Motor neuron (in vitro differentiated cells): ENCODE measurements around the gene ARID1B. TPM values are rescaled to one million over a fixed set of nuclear protein-coding genes. Genes with fewer than 3 reads are reported as not detected.

Source experiments
- ATAC-seq, 8 experiments: fragments of 200-7000 bp; cut with Tn5 transposase; replicated peaks in 6 of 8; 2 replicates each; pipeline ENCODE4 v1.8.0; 2021; ENCODE audit warnings: mild to moderate bottlenecking in 8 of 8, moderate library complexity in 8 of 8
- H3K27ac ChIP-seq, 2 donors: fragments of 250-450 bp; sonication (Bioruptor Pico); 2 replicates each; pipeline ENCODE4 v1.9.0; 2021; ENCODE audit warnings: antibody characterized with exemption in 2 of 2, mild to moderate bottlenecking in 2 of 2, moderate library complexity in 1 of 2
- H3K4me1 ChIP-seq, 2 donors: fragments of 250-450 bp; sonication (Bioruptor Pico); replicated peaks in 1 of 2; 2 replicates each; pipeline ENCODE4 v1.6.1; 2021; ENCODE audit warnings: antibody characterized with exemption in 2 of 2, mild to moderate bottlenecking in 2 of 2, moderate library complexity in 1 of 2
- H3K4me3 ChIP-seq, 5 donors: fragments of 250-450 bp; sonication (Bioruptor Pico); 2 replicates each; pipeline ENCODE4 v1.9.0; 2021; ENCODE audit warnings: antibody characterized with exemption in 5 of 5, mild to moderate bottlenecking in 5 of 5, moderate library complexity in 4 of 5
- WGBS, 10 experiments: fragments of 450-650 bp; shearing (Covaris generic); methylation state at CpG; one replicate each; pipeline ENCODE4 v1.0.0; 2022; 5-methylcytosine and 5-hydroxymethylcytosine counted together
- in situ Hi-C, 9 experiments: fragments of 400-800 bp; cut with MboI; loops; one replicate each; pipeline ENCODE4 v1.15.0; 2021; ENCODE audit warnings: low sequenced_read_pairs in 9 of 9, low pct_unique_long_range_greater_than_20kb in 2 of 9; ENCODE audit not compliant: unreplicated experiment in 9 of 9
- total RNA-seq, 8 experiments: library from RNA; unstranded; fragments of 300-600 nt; gene quantifications; 2 replicates each; pipeline versions ENCODE4 v1.2.3 to v1.2.4, GENCODE V29; 2022

ARID1B gene
- total RNA-seq, 8 experiments from 2014 or later = 35.8 to 165 (median 54.9) TPM

DNA sequence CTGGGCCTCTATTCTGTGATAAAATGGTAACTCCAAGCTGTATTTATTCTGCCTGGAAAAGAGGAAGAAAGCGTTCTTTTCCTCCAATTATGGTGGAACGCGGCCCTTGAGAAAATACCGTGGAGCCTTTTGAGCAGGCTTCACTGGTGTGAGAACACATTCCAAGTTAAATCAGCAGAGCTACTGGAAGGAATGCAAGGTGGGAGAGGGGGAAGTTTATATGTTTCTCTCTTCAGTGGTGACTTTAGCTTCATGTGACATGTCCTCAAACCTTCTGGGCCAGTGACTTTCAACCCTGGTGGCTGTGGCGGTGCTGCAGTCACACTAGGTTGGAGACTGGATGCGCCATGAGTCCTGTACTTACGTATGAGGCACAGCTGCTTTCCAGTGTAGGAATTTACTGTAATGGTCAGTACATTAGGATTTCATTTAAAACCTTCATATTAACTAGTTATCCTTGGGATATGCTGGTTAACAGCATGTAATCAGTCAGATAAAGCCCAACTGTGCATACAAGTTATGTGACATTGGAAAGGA, 221.7 kb downstream of the ARID1B start:
- 93 to 100% (median 97%) methylated on average over 1 to 7 of the region's 7 CpGs; no CpG with 5 or more reads in 2 of the 10 experiments for WGBS, 10 experiments
- peaks cover 5 to 13% of the 10 kb centered on the region in 2 donors for H3K4me1 ChIP-seq
- in situ Hi-C loops = loop anchor here in 1 of 9 experiments (25.0 kb wide), 1 partner anchor 212 kb away; the partner anchor contains the start of gene ARID1B
- ATAC-seq = no peak
- no peak overlapping the region for H3K4me3 ChIP-seq
- H3K27ac ChIP-seq = peak overlapping the region in 1 of 2 donors; percentile 29

GRCh38 chr6:156999762-157000161, 222.6 kb downstream of the ARID1B start:
- no peak for ATAC-seq
- peaks cover 3 to 13% of the 10 kb centered on the region in 2 donors for H3K4me1 ChIP-seq
- no peak overlapping the region for H3K27ac ChIP-seq
- H3K4me3 ChIP-seq = no peak overlapping the region
- WGBS, 10 experiments = 83 to 100% (median 95%) methylated on average over 1 to 3 of the region's 3 CpGs; no CpG with 5 or more reads in 5 of the 10 experiments
- in situ Hi-C loops = loop anchor here in 1 of 9 experiments (25.0 kb wide), 1 partner anchor 212 kb away; the partner anchor contains the start of gene ARID1B

DNA sequence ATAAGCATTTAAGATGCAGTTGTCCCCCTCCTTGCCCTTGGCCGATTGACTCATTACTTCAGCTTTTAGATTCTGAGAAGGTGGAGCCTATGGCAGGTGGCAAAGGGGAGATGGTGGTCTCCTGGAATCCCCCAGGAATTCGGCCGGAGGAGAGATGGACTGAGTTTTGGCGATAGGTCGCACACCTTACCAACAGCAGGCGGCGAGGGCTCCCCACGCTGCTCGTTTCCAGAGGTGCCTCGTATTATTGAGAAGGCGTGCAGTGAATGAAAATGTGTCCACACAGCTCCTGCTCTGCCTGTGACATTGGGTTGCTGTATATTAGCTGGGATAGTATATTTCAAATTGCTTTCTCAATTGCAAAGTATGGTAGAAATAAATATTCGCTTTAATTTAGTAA, 224.5 kb downstream of the ARID1B start:
- Histone ChIP-seq H3K27ac (no peak overlapping the region), H3K4me1 (peaks cover 3 to 13% of the 10 kb centered on the region in 2 donors), H3K4me3 (no peak overlapping the region)
- in situ Hi-C loops = no loop called here
- 75 to 100% (median 97%) methylated on average over 1 to 12 of the region's 12 CpGs; no CpG with 5 or more reads in 2 of the 10 experiments for WGBS, 10 experiments
- no peak for ATAC-seq

DNA sequence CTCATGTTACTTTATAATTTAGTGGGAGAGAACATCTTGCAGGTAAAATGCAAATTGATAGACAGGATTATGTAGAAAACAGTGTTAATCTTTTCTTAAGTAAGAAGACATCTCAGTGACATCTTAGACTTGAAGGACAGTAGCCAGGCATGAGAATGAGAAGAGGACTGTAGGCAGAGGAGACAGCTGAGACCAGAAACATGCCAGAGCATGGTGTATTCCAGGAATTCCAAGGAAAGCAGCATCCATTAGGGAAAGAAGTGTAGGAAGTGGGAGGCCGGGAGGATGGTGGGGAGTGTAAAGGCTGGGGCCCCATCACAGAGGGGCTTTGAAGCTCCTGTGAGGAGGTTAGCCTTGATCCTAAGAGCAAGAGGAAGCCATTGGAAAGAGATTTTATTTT, 225.6 kb downstream of the ARID1B start:
- in situ Hi-C loops = no loop called here
- H3K4me1 ChIP-seq = peaks cover 3 to 13% of the 10 kb centered on the region in 2 donors
- WGBS, 10 experiments = 100% methylated on average over 1 of the region's 1 CpG; no CpG with 5 or more reads in 8 of the 10 experiments
- no peak overlapping the region for H3K4me3 ChIP-seq
- no peak overlapping the region for H3K27ac ChIP-seq
- ATAC-seq = peak in 1 of 8 experiments; percentile 69

GRCh38 chr6:157005940-157006339, 228.8 kb downstream of the ARID1B start:
- no peak for ATAC-seq
- WGBS, 10 experiments = 57 to 85% (median 68%) methylated on average over 1 to 2 of the region's 2 CpGs
- Histone ChIP-seq H3K4me3 (no peak overlapping the region), H3K4me1 (no peaks in the 10 kb centered on the region), H3K27ac (no peak overlapping the region)
- in situ Hi-C loops = no loop called here

- no peak overlapping the region for H3K27ac ChIP-seq
- ATAC-seq = no peak
- no peak overlapping the region for H3K4me3 ChIP-seq
- H3K4me1 ChIP-seq = peaks cover 3 to 4% of the 10 kb centered on the region in 2 donors
- 88 to 100% (median 100%) methylated on average over 1 of the region's 7 CpGs; no CpG with 5 or more reads in 5 of the 10 experiments for WGBS, 10 experiments
- in situ Hi-C loops = no loop called here
Observed at GRCh38 chr6:157008568-157008967, 231.4 kb downstream of the ARID1B start.

DNA sequence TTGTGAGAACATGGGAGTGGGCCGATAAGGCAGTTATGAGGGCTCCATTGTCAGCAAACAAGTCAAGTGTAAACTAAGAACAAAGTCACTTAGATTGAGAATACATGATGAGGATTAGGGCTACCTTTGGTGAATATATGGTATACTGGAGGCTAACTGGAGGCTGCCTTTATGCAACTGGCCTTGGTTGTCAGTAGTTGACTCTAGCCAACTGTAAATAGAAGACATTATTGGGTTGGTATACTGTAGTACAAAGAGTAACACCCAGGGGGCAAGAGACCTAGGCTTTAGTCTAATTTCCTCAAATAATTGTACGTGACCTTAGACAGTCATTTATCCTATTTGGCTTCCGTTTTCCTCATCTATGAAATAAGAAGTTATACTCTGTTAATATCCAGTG, 235.2 kb downstream of the ARID1B start:
- Histone ChIP-seq H3K4me3 (no peak overlapping the region), H3K4me1 (peaks cover 11 to 12% of the 10 kb centered on the region in 2 donors), H3K27ac (no peak overlapping the region)
- no peak for ATAC-seq
- in situ Hi-C loops = no loop called here
- WGBS, 10 experiments = 75 to 100% (median 100%) methylated on average over 2 to 3 of the region's 3 CpGs; no CpG with 5 or more reads in 1 of the 10 experiments

DNA sequence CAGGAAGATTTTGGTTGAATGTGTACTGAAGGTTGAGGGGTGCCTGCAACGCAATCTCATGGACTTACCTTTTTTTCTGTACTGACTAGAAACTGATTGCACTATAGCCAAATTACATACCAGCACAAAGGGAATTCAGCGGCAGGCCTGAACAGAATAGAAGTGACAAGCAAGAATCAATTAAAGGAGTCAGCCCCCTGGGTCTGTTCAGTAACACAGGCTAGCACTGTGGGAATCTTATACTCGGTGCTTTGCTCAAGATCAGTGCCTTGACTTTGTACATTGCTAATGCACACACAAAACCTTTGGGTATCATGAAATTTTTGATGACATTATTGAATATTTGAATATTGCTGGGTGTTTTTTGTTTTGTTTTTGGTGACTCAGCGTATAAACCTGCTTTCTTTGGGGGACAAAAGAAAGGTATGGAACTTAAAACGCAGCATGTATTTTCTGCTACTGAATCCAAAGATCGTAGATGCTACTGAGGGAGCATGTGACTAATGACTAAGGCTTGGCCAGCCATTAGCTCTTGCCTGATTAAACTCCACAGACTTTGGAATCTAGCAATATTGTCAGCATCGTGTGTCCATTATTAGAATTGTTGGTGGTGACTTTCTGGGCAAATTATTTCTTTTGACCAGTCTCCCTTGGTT, 236.6 kb downstream of the ARID1B start:
- ATAC-seq = peak in 5 of 8 experiments; percentile 89 to 96 (median 95)
- Histone ChIP-seq H3K4me1 (peaks cover 11 to 12% of the 10 kb centered on the region in 2 donors), H3K27ac (peak overlapping the region in 1 of 2 donors; percentile 10), H3K4me3 (no peak overlapping the region)
- in situ Hi-C loops = no loop called here
- WGBS, 10 experiments = 20 to 90% (median 56%) methylated on average over 1 to 7 of the region's 7 CpGs

DNA sequence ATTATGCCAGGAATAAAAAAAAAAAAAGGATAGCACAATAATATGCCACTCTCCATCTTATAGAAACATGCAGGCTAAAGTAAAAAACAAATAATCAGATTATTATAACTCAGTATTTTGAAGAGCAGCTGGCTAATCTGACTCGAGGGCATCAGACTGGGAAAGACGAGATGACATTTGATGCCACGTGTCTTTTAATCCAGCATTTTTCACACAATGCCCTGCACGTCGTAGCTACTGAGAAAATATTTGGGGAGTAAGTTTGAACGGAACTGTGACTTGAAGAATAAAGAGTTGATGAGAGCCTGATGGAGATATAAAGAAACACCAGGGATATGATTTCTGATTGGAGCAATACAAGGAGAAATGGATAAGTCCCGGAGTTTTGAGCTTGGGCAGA, 237.7 kb downstream of the ARID1B start:
- no peak overlapping the region for H3K4me3 ChIP-seq
- H3K4me1 ChIP-seq = peaks cover 14 to 22% of the 10 kb centered on the region in 2 donors
- in situ Hi-C loops = no loop called here
- ATAC-seq = no peak
- WGBS, 10 experiments = 64 to 94% (median 83%) methylated on average over 3 to 7 of the region's 7 CpGs
- H3K27ac ChIP-seq = no peak overlapping the region

DNA sequence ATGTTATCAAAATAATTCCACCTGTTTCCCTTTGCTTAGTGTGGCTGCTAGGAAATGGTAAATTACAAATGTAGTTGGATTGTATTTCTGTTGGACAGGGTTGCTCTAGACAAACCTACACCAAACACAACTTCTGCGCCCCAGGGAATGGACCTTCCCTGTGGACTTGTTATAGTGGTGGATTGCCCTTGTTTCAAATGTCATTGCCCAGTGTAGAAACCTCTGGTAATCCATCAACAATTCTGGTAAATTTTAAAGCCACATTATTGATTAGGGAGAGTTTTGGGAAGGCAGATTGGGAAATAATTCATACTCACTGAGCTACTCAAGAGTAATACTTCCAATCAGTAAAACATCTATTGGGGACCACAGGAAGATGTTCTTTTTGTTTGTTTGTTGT, 239.8 kb downstream of the ARID1B start:
- Histone ChIP-seq H3K4me3 (no peak overlapping the region), H3K27ac (no peak overlapping the region), H3K4me1 (peaks cover 21 to 26% of the 10 kb centered on the region in 2 donors)
- WGBS, 10 experiments = 100% methylated on average over 1 of the region's 1 CpG; no CpG with 5 or more reads in 7 of the 10 experiments
- ATAC-seq = no peak
- in situ Hi-C loops = no loop called here

DNA sequence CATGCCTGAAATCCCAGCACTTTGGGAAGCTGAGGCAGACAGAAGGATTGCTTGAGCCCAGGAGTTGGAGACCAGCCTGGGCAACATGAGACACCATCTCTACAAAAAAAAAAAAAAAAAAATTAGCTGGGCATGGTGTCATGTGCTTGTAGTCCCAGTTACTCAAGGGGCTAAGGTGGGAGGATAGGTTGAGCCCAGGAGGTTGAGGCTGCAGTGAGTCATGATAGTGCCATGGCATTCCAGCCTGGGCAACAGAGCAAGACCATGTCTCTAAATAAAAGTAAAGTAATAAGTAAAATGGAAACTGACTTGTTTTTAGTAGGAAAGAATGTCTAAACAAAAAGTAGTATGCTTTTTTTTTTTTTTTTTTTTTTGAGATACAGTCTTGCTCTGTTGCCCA, 240.7 kb downstream of the ARID1B start:
- peaks cover 26 to 29% of the 10 kb centered on the region in 2 donors for H3K4me1 ChIP-seq
- H3K27ac ChIP-seq = no peak overlapping the region
- in situ Hi-C loops = no loop called here
- no peak for ATAC-seq
- H3K4me3 ChIP-seq = no peak overlapping the region

- no peak overlapping the region for H3K27ac ChIP-seq
Observed at GRCh38 chr6:157019115-157019641, 242.0 kb downstream of the ARID1B start.

DNA sequence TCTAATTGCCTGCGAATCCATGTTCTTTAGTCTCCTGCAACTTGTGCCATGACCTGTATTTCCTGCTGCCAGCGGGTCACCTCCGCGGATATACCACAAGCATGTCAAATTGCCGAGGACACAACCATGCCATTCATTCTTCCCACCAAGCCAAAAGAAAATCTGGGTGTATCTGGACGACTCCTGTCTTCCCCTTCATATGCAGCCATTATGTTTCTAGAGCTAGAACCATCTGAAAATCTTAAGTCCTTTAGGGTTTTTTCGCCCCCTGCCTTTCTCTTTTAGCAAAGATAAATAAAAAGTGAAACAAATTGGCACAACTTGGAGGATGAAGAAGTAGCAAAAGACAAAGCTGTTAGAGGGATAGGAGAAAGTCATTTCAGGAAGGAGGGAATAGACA, 242.6 kb downstream of the ARID1B start:
- in situ Hi-C loops = no loop called here
- Histone ChIP-seq H3K27ac (no peak overlapping the region), H3K4me1 (peaks cover 14 to 21% of the 10 kb centered on the region in 2 donors), H3K4me3 (no peak overlapping the region)
- no peak for ATAC-seq
- WGBS, 10 experiments = 39 to 100% (median 80%) methylated on average over 1 to 7 of the region's 7 CpGs

More at GRCh38 chr6:157019115-157019641, 242.0 kb downstream of the ARID1B start:
- peaks cover 16 to 23% of the 10 kb centered on the region in 2 donors for H3K4me1 ChIP-seq
- 80 to 100% (median 97%) methylated on average over 1 to 2 of the region's 2 CpGs; no CpG with 5 or more reads in 2 of the 10 experiments for WGBS, 10 experiments
- no peak for ATAC-seq
- in situ Hi-C loops = no loop called here
- no peak overlapping the region for H3K4me3 ChIP-seq
